Measurements from ENCODE around the gene STK4. TPM values are rescaled to one million over a fixed set of nuclear protein-coding genes. Genes with fewer than 3 reads are reported as not detected.

STK4 gene
- polyA plus RNA-seq, 1 donor from 2014 or later, result 14.0 TPM

- no peaks in the 10 kb centered on the region for H3K9me3 ChIP-seq (ENCODE audit: low read length)
- no peak for TF ChIP-seq RAD21 (conservative IDR thresholded peaks at IDR 0.05)
- TF ChIP-seq MXI1 (conservative IDR thresholded peaks at IDR 0.05; ENCODE audit: poor library complexity, severe bottlenecking), result no peak
- TF ChIP-seq POLR2AphosphoS5 (IDR thresholded peaks at IDR 0.05), result no peak
- TF ChIP-seq EZH2 (IDR thresholded peaks at IDR 0.05; ENCODE audit: borderline replicate concordance, insufficient read depth, low read length, poor library complexity, severe bottlenecking), result no peak
- no peak for TF ChIP-seq REST (IDR thresholded peaks at IDR 0.05; ENCODE audit: borderline replicate concordance)
- no peak for TF ChIP-seq EP300 (conservative IDR thresholded peaks at IDR 0.05; ENCODE audit: poor library complexity, severe bottlenecking)
- no peak for TF ChIP-seq SMC3 (conservative IDR thresholded peaks at IDR 0.05; ENCODE audit: poor library complexity)
- TF ChIP-seq TAF1 (IDR thresholded peaks at IDR 0.05; ENCODE audit: low read depth), result no peak
- H3K9me2 ChIP-seq (ENCODE audit: insufficient read depth, low read length), result no peaks in the 10 kb centered on the region
- no peak overlapping the region for H3K4me3 ChIP-seq (ENCODE audit: low read length)
- no peak overlapping the region for H3K9ac ChIP-seq (ENCODE audit: low read length)
- H3K36me3 ChIP-seq (ENCODE audit: insufficient read depth, low read length), result peaks cover 5% of the 10 kb centered on the region
- H3K27me3 ChIP-seq (ENCODE audit: insufficient read depth, low read depth, low read length), result no peaks in the 10 kb centered on the region
- H4K20me1 ChIP-seq (ENCODE audit: insufficient read depth), result no peaks in the 10 kb centered on the region
- H3F3A ChIP-seq (ENCODE audit: insufficient read depth, low read length, poor library complexity, severe bottlenecking), result no peaks in the 10 kb centered on the region
- H3K27ac ChIP-seq (ENCODE audit: low read length), result no peak overlapping the region
- no peak overlapping the region for H3K4me2 ChIP-seq (ENCODE audit: low read length)
- H2AFZ ChIP-seq (ENCODE audit: low read depth, low read length), result no peak overlapping the region
- H3K79me2 ChIP-seq (replicated peaks; ENCODE audit: insufficient read depth, low read length), result peaks cover 17% of the 10 kb centered on the region
Observed at GRCh38 chr20:44956410-44956809, 9.9 kb upstream of the STK4 start.

- Histone ChIP-seq H2AFZ (ENCODE audit: low read depth, low read length) (no peak overlapping the region), H3F3A (ENCODE audit: insufficient read depth, low read length, poor library complexity, severe bottlenecking) (no peaks in the 10 kb centered on the region), H3K4me2 (ENCODE audit: low read length) (no peak overlapping the region), H3K9me3 (ENCODE audit: low read length) (no peaks in the 10 kb centered on the region), H3K4me3 (ENCODE audit: low read length) (peak overlapping the region; percentile 95), H3K79me2 (replicated peaks; ENCODE audit: insufficient read depth, low read length) (peaks cover 17% of the 10 kb centered on the region), H3K27ac (ENCODE audit: low read length) (no peak overlapping the region), H3K9ac (ENCODE audit: low read length) (no peak overlapping the region), H3K9me2 (ENCODE audit: insufficient read depth, low read length) (no peaks in the 10 kb centered on the region), H4K20me1 (ENCODE audit: insufficient read depth) (no peaks in the 10 kb centered on the region), H3K36me3 (ENCODE audit: insufficient read depth, low read length) (peaks cover 5% of the 10 kb centered on the region), H3K27me3 (ENCODE audit: insufficient read depth, low read depth, low read length) (no peaks in the 10 kb centered on the region)
- TF ChIP-seq SMC3 (conservative IDR thresholded peaks at IDR 0.05; ENCODE audit: poor library complexity) (no peak), POLR2AphosphoS5 (IDR thresholded peaks at IDR 0.05) (no peak), EP300 (conservative IDR thresholded peaks at IDR 0.05; ENCODE audit: poor library complexity, severe bottlenecking) (no peak), TAF1 (IDR thresholded peaks at IDR 0.05; ENCODE audit: low read depth) (no peak)
Observed at GRCh38 chr20:44958276-44958675, 8.0 kb upstream of the STK4 start.

- Histone ChIP-seq H3K4me2 (ENCODE audit: low read length) (peak overlapping the region; percentile 59), H4K20me1 (ENCODE audit: insufficient read depth) (no peaks in the 10 kb centered on the region), H3K36me3 (ENCODE audit: insufficient read depth, low read length) (peaks cover 5% of the 10 kb centered on the region), H3K4me3 (ENCODE audit: low read length) (peak overlapping the region; percentile 95), H3K9me2 (ENCODE audit: insufficient read depth, low read length) (no peaks in the 10 kb centered on the region), H2AFZ (ENCODE audit: low read depth, low read length) (no peak overlapping the region), H3K27ac (ENCODE audit: low read length) (no peak overlapping the region), H3K27me3 (ENCODE audit: insufficient read depth, low read depth, low read length) (no peaks in the 10 kb centered on the region), H3K9ac (ENCODE audit: low read length) (peak overlapping the region; percentile 63), H3K9me3 (ENCODE audit: low read length) (no peaks in the 10 kb centered on the region), H3F3A (ENCODE audit: insufficient read depth, low read length, poor library complexity, severe bottlenecking) (no peaks in the 10 kb centered on the region), H3K79me2 (replicated peaks; ENCODE audit: insufficient read depth, low read length) (peaks cover 17% of the 10 kb centered on the region)
- TF ChIP-seq TAF1 (IDR thresholded peaks at IDR 0.05; ENCODE audit: low read depth) (no peak), EP300 (conservative IDR thresholded peaks at IDR 0.05; ENCODE audit: poor library complexity, severe bottlenecking) (no peak), RAD21 (conservative IDR thresholded peaks at IDR 0.05) (no peak), CTCF (IDR thresholded peaks at IDR 0.05; ENCODE audit: poor library complexity, severe bottlenecking) (no peak), EZH2 (IDR thresholded peaks at IDR 0.05; ENCODE audit: borderline replicate concordance, insufficient read depth, low read length, poor library complexity, severe bottlenecking) (no peak), MXI1 (conservative IDR thresholded peaks at IDR 0.05; ENCODE audit: poor library complexity, severe bottlenecking) (no peak), REST (IDR thresholded peaks at IDR 0.05; ENCODE audit: borderline replicate concordance) (no peak), SMC3 (conservative IDR thresholded peaks at IDR 0.05; ENCODE audit: poor library complexity) (no peak)
Observed at GRCh38 chr20:44959082-44959637, 7.2 kb upstream of the STK4 start.
